Peyer's patch (tissue), 4 donors: ENCODE data around the gene FAM50A.

Experiments
- CTCF ChIP-seq, 6 experiments: fragments of 450-650 bp in 4 of 6; fragments of 200-600 bp in 2 of 6; sonication (generic) in 1 of 6; IDR thresholded peaks; one replicate each; pipeline ENCODE4 v1.5.1; 2017 to 2019; ENCODE audit warnings: antibody characterized with exemption in 6 of 6, mild to moderate bottlenecking in 3 of 6, moderate library complexity in 1 of 6
- POLR2A ChIP-seq, 2 donors: fragments of 450-650 bp; IDR thresholded peaks; one replicate each; pipeline ENCODE4 v1.5.1; 2017; ENCODE audit warnings: antibody characterized with exemption in 2 of 2, mild to moderate bottlenecking in 2 of 2, moderate library complexity in 2 of 2

GRCh38 chrX:154434394-154435168 is 9.4 kb upstream of the FAM50A start:
- TF ChIP-seq CTCF (IDR thresholded peaks at IDR 0.05) (no peak), POLR2A (IDR thresholded peaks at IDR 0.05) (no peak)
